ENCODE data around the gene RIBC2.
"Not testable (repeated sequence)": the region's sequence is repeated elsewhere in the genome, so short reads cannot be mapped to it uniquely, and the experiment has no call there.

RIBC2 gene, protein sequence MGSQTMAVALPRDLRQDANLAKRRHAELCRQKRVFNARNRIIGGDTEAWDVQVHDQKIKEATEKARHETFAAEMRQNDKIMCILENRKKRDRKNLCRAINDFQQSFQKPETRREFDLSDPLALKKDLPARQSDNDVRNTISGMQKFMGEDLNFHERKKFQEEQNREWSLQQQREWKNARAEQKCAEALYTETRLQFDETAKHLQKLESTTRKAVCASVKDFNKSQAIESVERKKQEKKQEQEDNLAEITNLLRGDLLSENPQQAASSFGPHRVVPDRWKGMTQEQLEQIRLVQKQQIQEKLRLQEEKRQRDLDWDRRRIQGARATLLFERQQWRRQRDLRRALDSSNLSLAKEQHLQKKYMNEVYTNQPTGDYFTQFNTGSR

DNA sequence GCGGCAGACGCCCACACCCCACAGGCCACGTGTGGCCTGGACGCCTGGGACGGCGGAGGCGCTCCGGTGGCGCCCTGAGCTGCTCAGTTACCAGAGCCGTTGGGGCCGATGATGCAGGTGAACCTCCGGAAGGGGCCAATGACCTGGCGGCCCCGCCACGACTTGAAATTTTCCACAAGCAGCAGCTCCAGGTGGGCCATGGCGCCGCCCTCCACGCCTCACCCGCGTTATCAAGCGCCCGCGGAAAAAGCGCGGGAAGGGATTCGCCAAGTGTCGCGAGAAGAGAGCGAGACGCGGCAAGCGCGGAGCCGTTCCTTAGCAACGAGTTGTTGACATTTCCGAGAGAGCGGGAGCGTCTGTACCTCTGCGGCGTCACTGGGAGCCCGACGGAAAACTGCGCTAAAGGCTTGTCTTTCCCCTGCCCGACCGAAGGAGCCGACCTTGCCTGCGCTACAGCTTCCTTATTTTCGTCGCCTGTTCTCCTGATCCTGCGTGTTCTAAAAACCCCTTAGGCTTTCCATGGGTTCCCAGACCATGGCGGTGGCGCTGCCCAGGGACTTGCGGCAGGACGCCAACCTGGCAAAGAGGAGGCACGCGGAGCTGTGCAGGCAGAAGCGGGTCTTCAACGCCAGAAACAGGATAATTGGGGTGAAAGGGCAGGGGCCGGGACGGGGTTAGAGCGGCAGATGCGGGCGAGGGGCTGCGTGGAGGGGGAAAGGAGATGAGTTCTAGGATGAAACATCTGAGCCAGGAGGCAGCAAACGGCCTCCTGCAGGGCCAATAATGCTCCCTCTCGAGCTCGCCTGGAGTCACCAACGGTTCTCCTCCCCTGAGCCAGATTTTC, at the start of gene RIBC2, which contains the start of gene SMC1B:
Gene RIBC2 (plus strand): TSS at position 326 of the 844 bp plus-strand sequence. CDS start 194 bp downstream, at position 520.
Gene SMC1B (minus strand): TSS at position 232 of the 844 bp plus-strand sequence. CDS start 32 bp downstream, at position 200.
- H3K9me2 ChIP-seq (replicated peaks; ENCODE audit: insufficient read depth, low read length) = no peaks in the 10 kb centered on the region
- H3K4me2 ChIP-seq (ENCODE audit: low read depth, low read length) = peak within 1 kb of the TSS; percentile 71
- H3K9me3 ChIP-seq (replicated peaks; ENCODE audit: insufficient read depth, low read length) = no peaks in the 10 kb centered on the region
- H3K4me3 ChIP-seq (ENCODE audit: low read length) = peak within 1 kb of the TSS; percentile 68
- no peaks in the 10 kb centered on the region for H4K20me1 ChIP-seq (ENCODE audit: insufficient read depth, low read length)
- H3F3A ChIP-seq (ENCODE audit: insufficient read depth, low read length) = no peaks in the 10 kb centered on the region
- H2AFZ ChIP-seq (ENCODE audit: low read length) = peak within 1 kb of the TSS; percentile 80
- no peaks in the 10 kb centered on the region for H3K79me2 ChIP-seq (ENCODE audit: low read length)
- no peaks in the 10 kb centered on the region for H3K27me3 ChIP-seq (replicated peaks; ENCODE audit: insufficient read depth, low read length)
- peak within 1 kb of the TSS; percentile 57; the same call in 1 of the 2 replicates for H3K27ac ChIP-seq (ENCODE audit: low read length)
- H3K4me1 ChIP-seq (ENCODE audit: low read length) = 0 out of 2 replicates have a peak, but pooled peaks cover 5% of the 10 kb centered on the region
- TF ChIP-seq EZH2phosphoT487 (IDR thresholded peaks at IDR 0.05; ENCODE audit: low read length) (no peak), EZH2 (optimal IDR thresholded peaks at IDR 0.05; ENCODE audit: low read depth, low read length) (no peak)
- TF ChIP-seq, protein P1, sequence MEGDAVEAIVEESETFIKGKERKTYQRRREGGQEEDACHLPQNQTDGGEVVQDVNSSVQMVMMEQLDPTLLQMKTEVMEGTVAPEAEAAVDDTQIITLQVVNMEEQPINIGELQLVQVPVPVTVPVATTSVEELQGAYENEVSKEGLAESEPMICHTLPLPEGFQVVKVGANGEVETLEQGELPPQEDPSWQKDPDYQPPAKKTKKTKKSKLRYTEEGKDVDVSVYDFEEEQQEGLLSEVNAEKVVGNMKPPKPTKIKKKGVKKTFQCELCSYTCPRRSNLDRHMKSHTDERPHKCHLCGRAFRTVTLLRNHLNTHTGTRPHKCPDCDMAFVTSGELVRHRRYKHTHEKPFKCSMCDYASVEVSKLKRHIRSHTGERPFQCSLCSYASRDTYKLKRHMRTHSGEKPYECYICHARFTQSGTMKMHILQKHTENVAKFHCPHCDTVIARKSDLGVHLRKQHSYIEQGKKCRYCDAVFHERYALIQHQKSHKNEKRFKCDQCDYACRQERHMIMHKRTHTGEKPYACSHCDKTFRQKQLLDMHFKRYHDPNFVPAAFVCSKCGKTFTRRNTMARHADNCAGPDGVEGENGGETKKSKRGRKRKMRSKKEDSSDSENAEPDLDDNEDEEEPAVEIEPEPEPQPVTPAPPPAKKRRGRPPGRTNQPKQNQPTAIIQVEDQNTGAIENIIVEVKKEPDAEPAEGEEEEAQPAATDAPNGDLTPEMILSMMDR (IDR thresholded peaks at IDR 0.05; ENCODE audit: low read length) = no peak
- peak within 1 kb of the TSS; percentile 92 for H3K9ac ChIP-seq (ENCODE audit: low read length)
- DNase-seq = peak; percentile 92
- H3K36me3 ChIP-seq (replicated peaks; ENCODE audit: insufficient read depth, low read length) = no peaks in the 10 kb centered on the region

DNA sequence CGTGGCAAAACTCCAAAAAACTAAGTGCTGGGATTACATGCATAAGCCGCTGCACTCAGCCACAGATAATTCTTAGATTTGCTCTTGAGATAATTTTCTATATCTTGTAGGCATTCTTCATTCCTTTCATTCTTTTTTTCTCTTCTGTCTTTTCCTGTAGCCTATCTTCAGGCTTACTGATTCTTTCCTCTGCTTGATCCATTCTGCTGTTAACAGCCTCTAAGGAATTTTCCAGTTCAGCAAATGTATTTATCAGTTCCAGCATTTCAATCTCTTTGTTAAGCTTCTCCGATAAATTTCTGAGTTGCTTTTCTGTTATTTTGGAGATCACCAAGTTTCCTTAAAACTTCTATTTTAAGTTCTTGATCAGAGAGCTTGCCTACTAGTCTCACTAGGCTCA, 46.8 kb upstream of the RIBC2 start:
- no peak for DNase-seq
- H2AFZ ChIP-seq (ENCODE audit: low read length) = no peak overlapping the region
- no peaks in the 10 kb centered on the region for H4K20me1 ChIP-seq (ENCODE audit: insufficient read depth, low read length)
- H3K9ac ChIP-seq (ENCODE audit: low read length) = no peak overlapping the region
- H3K79me2 ChIP-seq (ENCODE audit: low read length) = no peaks in the 10 kb centered on the region
- no peaks in the 10 kb centered on the region for H3F3A ChIP-seq (ENCODE audit: insufficient read depth, low read length)
- H3K4me1 ChIP-seq (ENCODE audit: low read length) = 0 out of 2 replicates have a peak, but pooled peaks cover 8% of the 10 kb centered on the region
- H3K27ac ChIP-seq (ENCODE audit: low read length) = no peak overlapping the region
- no peak overlapping the region for H3K4me2 ChIP-seq (ENCODE audit: low read depth, low read length)
- H3K9me3 ChIP-seq (replicated peaks; ENCODE audit: insufficient read depth, low read length) = no peaks in the 10 kb centered on the region
- H3K36me3 ChIP-seq (replicated peaks; ENCODE audit: insufficient read depth, low read length) = no peaks in the 10 kb centered on the region
- no peak overlapping the region for H3K4me3 ChIP-seq (ENCODE audit: low read length)
- TF ChIP-seq EZH2 (optimal IDR thresholded peaks at IDR 0.05; ENCODE audit: low read depth, low read length) = no peak
- TF ChIP-seq, protein P1 (IDR thresholded peaks at IDR 0.05; ENCODE audit: low read length) = no peak
- no peak for TF ChIP-seq EZH2phosphoT487 (IDR thresholded peaks at IDR 0.05; ENCODE audit: low read length)
- no peaks in the 10 kb centered on the region for H3K9me2 ChIP-seq (replicated peaks; ENCODE audit: insufficient read depth, low read length)
- no peaks in the 10 kb centered on the region for H3K27me3 ChIP-seq (replicated peaks; ENCODE audit: insufficient read depth, low read length)

DNA sequence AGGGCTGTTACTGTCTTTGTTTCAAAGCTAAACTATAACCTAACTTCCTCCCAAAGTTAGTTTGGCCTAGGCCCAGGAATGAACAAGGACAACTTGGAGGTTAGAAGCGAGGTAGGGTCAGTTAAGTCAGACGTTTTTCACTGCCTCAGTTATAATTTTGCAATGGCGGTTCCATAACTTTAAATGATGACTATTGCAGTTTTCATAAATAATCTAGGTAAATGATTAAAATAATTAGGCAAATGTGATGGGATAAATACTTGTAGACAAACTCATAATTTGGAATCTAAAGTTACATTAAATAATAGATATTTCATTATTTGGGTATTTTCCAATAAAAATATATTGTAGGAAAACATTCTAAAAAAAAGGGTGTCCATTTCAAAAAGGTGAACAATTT, 39.9 kb upstream of the RIBC2 start:
- H3K9me3 ChIP-seq (replicated peaks; ENCODE audit: insufficient read depth, low read length); H3K4me2 ChIP-seq (ENCODE audit: low read depth, low read length); H2AFZ ChIP-seq (ENCODE audit: low read length); DNase-seq; H3K4me3 ChIP-seq (ENCODE audit: low read length); H3K27ac ChIP-seq (ENCODE audit: low read length); H3F3A ChIP-seq (ENCODE audit: insufficient read depth, low read length); H3K9ac ChIP-seq (ENCODE audit: low read length); H3K79me2 ChIP-seq (ENCODE audit: low read length); H3K27me3 ChIP-seq (replicated peaks; ENCODE audit: insufficient read depth, low read length); H3K36me3 ChIP-seq (replicated peaks; ENCODE audit: insufficient read depth, low read length); H3K9me2 ChIP-seq (replicated peaks; ENCODE audit: insufficient read depth, low read length); H4K20me1 ChIP-seq (ENCODE audit: insufficient read depth, low read length): not testable (repeated sequence)
- H3K4me1 ChIP-seq (ENCODE audit: low read length) = peaks cover 15% of the 10 kb centered on the region
